ENCODE measurements around the gene ATP9A.

DNA sequence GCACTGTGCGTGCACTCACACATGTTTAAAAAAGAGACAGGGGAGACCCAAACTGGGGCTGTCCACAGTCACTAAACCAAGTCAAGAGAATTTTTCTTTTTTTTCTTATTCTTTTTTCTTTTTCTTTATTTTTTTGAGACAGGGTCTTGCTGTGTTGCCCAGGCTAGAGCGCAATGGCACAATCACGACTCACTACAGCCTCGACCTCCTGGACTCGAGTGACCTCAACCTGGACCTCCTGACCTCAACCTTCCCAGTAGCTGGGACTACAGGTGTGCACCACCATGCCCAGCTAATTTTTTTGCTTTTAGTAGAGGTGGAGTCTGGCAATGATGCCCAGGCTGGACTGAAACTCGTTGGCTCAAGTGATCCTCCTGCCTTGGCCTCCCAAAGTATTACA is 136.2 kb downstream of the ATP9A start:
- TF ChIP-seq, protein P1, sequence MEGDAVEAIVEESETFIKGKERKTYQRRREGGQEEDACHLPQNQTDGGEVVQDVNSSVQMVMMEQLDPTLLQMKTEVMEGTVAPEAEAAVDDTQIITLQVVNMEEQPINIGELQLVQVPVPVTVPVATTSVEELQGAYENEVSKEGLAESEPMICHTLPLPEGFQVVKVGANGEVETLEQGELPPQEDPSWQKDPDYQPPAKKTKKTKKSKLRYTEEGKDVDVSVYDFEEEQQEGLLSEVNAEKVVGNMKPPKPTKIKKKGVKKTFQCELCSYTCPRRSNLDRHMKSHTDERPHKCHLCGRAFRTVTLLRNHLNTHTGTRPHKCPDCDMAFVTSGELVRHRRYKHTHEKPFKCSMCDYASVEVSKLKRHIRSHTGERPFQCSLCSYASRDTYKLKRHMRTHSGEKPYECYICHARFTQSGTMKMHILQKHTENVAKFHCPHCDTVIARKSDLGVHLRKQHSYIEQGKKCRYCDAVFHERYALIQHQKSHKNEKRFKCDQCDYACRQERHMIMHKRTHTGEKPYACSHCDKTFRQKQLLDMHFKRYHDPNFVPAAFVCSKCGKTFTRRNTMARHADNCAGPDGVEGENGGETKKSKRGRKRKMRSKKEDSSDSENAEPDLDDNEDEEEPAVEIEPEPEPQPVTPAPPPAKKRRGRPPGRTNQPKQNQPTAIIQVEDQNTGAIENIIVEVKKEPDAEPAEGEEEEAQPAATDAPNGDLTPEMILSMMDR (IDR thresholded peaks at IDR 0.05): no peak
- no peak for TF ChIP-seq POLR2A (IDR thresholded peaks at IDR 0.05)

Data from testis (tissue), 2 donors.